Right forelimb (tissue), 1 donor: Measurements from ENCODE around the gene HACE1.
"Not testable (repeated sequence)": the region's sequence is repeated elsewhere in the genome, so short reads cannot be mapped to it uniquely, and the experiment has no call there.

Experiments used
- DNase-seq: peaks from one replicate; pipeline ENCODE4 v3.0.0-alpha.2; 2018

The HACE1 gene

DNA sequence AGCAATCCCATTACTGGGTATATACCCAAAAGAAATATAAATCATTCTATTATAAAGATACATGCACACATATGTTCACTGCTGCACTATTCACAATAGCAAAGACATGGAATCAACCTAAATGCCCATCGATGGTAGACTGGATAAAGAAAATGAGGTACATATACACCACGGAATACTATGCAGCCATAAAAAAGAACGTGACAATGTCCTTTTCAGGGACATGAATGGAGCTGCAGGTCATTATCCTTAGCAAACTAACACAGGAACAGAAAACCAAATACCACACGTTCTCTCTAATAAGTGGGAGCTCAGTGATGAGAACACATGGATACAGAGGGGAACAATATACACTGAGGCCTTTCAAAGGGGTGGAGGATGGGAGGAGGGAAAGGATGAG, 38.9 kb downstream of the HACE1 start:
- not testable (repeated sequence) for DNase-seq

DNA sequence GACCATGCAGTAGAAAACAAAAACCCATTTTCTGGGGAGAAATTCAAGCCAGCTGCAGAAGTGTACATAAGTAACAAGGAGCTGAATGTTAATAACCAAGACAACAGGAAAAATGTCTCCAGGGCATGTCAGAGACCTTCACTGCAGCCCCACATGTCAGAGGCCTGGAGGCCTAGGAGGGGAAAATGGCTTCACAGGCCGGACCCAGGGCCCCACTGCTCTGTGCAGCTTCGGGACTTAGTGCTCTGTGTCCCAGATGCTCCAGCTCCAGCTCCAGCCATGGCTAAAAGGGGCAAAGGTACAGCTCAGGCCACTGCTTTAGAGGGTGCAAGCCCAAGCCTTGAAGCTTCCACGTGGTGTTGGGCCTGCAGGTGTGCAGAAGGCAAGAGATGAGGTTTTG, 43.6 kb downstream of the HACE1 start:
- no peak for DNase-seq

DNA sequence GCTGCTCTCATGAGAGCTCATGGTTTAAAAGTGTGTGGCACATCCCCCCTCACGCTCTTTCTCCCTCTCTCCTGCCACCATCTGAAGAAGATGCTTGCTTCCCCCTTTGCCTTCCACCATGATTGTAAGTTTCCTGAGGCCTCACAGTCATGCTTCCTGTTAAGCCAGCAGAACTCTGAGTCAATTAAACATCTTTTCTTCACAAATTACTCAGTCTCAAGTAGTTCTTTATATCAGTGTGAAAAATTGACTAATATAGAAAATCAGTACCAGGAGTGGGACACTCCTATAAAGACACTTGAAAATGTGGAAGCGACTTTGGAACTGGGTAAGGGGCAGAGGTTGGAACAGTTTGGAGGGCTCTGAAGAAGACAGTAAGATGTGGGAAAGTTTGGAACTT, 45.0 kb downstream of the HACE1 start:
- DNase-seq, result no peak

DNA sequence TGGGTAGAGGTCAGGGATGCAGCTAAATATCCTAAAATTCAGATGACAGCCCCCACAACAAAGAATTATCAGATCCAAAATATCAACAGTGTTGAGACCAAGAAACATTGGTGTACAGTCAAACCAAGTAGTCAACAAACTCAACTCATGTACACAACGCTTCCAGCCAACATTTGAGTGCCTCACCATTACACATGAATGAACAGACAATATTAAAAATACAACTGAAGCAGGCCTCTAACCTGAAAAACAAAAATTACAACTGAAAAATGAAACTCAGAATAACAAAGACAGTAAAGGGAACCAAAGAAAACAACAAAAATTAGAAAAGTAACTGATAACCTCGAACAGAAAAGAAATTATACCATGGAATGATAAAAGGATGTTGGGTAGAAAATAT, 46.2 kb downstream of the HACE1 start:
- no peak for DNase-seq

DNA sequence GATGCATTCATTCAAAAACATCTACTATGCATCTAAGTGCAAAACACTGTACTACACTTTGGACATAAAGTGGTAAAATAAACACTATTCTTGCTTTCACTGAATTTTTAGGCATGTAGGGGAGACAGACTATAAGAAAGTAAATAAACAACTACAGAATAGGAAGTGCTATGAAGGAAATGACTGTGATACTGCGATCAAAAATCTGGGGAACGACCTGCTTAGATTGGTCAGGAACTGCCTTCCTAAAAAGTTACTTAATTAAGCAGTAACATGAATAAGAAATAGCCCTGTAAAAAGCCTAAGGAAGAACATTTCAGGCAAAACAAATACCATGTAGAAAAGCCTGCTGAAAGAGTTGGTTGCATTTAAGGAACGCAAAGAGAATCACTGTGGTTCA, 50.6 kb downstream of the HACE1 start:
- DNase-seq, result no peak

DNA sequence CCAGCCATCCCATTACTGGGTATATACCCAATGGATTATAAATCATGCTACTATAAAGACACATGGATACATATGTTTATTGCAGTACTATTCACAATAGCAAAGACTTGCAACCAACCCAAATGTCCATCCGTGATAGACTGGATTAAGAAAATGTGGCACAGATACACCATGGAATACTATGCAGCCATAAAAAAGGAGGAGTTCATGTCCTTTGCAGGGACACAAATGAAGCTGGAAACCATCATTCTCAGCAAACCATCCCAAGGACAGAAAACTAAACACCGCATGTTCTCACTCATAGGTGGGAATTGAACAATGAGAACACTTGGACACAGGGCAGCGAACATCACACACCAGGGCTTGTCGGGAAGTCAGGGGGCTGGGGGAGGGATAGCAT, 54.4 kb downstream of the HACE1 start:
- not testable (repeated sequence) for DNase-seq

DNA sequence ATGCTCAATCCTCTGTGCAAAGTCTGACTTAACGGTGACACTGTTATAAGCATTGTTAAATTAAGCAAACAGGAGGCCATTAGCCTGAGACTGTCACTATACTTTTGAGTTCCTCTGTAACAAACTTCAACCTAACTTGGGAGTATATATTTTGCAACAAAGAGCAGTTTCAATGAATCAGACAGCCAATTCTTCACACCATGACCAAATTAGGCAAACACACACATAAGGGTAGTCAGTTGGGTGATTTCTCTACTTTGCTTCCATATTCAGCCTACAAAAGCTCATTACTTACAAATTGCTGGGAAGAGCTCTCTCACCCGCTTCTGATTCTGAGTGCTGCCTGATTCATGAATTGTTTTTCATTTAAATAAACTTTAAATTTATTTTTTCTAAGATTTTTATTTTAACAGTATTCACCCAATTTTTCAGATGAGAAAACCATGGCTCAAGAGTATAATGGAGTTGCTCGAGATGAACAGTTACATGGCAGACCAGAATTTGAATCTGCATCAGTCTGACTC, 60.5 kb downstream of the HACE1 start:
- no peak for DNase-seq

DNA sequence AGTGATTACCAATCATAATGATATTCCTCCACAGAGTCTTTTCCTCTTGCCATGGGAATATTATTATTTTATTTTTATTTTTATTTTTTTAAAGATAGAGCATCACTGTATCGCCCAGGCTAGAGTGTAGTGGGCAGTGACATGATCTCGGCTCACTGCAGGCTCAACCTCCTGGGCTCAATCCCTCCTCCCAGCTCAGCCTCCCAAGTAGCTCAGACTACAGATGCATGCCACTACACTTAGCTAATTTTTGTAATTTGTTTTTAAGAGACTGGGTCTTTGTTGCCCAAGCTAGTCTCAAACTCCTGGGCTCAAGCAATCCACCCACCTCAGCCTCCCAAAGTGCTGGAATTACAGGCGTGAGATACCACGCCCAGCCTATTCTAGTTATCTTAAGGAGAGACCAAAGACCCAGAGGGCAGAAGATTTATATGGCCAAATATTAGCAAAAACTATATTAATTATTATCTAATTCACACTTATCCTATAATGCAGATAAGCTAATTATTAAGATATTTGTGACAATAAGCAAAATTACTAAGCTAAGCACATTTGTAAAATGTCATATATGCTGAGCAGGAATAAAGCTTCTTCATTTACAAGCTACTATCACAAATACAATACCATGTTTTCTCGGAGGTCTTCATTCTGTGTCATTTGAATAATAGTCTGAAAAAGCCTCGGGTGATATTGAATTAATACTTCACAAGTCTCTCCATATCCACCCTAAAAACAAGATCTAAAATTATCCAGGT, 63.5 kb downstream of the HACE1 start:
- DNase-seq, result no peak

DNA sequence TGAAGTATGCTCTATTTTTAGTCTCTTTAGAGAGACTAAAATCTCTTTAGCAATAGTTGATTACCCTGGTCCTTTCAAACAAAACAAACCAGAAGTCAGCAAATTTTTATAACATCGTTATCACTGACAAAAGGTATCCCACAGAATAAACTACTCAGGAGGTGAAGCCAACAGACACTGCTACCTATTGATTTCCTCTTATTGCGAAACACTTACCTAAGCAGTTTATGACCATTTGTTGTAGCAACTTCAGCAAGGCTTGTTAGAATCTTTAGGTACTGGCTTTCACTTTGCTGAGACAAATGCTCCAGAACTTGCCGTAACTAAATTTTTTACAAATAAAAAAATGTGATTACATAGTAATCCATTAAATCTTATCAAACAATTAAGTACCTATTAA, 64.4 kb downstream of the HACE1 start:
- DNase-seq, result no peak

DNA sequence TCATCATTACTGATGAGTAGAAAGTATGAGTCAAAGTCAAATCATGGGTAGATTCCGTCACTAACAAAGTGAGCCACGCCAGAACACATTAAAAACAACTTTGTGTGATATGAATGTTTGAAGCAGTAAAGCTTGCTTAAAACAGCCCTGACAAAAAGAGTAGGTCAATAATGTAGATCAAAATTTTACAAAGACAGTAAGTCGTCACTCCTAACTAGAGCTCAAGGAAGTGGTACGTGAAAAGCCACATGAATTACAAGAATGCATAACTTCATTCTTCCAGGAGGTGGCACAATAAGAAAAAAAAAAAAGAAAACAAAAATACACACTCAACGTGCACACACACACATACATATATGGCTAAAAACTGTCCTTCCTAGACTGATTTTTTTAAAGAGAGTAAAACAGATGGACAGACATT, 69.9 kb downstream of the HACE1 start:
- DNase-seq, result no peak

DNA sequence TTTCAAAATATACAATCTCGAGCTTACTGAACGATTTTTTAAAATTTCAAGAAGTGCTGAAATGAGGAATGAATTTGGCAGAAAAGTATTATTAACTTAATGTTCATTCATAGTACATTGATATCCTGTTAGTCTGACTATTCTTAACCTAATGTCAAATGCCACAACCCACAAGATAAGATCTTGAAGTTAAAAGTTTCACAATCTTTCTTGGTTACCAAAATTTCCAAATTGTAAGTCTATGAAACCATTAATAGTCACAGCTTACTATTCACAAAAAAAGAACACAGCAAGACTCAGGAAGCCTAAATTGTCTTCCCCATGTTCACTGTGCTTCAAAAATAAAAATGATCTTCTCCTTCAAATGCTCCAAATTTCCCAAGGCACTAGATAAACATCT, 71.3 kb downstream of the HACE1 start:
- no peak for DNase-seq

DNA sequence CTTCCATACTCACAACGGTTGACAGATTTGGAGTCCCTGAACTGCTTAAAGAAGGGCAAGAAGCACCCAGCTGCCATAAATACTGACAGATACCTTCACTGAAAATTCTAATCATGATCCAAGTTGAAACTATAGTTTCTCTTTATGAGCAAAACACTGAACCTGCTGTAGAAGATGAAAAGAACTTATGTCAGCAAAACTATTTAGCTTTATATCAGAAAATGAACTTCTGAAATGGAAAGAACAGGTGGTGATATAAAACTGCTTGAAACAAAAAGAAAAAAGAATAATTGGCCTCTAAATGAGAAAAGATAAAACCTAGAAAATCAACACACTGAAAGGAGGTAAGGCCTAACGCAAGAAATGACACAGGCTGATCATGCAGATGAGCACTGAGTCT, 72.4 kb downstream of the HACE1 start:
- DNase-seq, result no peak

DNA sequence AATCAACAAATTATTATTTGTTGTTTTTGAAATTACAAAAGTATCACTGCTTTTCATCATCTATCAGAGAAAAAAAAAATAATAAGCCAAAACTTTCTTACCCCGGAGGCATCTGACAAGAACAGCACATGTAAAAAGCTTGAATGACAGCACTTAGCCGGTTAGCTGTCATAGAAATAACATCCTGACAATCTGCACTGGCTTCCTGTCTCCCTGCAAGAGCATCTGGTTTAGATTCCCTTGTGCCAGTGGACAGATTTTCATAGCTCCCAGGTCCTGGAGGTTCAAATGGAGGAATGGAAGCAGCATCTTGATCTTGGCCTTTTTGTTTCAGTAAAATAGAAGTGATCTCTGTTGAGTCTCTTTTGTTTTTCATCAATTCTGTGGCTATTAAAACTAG, 74.8 kb downstream of the HACE1 start:
- DNase-seq, result no peak

DNA sequence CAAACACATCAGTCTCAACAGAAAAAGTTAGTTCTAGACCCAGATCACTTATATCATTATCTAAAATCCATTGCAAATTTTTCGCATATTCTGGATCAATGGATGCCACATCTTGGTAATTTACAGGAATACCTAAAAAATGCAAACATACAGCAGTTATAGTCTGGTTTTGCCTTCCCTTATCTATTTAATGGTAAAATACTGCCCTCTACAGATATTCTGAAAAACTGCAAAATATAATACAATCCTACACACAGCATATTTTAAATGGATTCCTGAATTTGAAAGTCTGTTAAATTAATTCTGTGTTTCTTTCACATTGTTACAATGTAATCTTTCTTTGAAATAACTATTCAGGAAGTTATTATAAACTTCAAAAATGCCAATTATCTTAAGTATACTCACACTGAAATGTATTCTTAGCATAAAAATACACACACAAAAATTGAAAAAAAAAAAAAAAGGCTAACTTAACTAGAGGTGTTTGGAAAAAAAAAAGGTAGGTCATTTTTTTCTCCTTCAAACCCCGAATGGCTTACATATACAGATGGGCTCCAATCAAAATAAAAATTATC, 88.4 kb downstream of the HACE1 start:
- no peak for DNase-seq

DNA sequence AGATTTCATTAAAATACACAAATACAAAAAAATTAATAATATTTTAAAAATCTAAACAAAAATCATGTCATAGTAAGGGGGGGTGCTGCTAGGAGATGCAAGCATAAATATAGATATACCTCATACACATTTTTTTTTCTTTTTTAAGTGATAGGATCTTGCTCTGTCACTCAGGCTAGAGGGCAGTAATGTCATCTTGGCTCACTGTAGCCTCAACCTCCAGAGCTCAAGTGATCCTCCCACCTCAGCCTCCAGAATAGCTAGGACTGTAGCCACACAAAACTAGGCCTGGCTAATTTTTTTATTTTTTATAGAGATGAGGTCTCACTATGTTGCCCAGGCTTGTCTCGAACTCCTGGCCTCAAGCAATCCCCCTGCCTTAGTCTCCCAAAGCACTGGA, 90.8 kb downstream of the HACE1 start:
- DNase-seq, result no peak

DNA sequence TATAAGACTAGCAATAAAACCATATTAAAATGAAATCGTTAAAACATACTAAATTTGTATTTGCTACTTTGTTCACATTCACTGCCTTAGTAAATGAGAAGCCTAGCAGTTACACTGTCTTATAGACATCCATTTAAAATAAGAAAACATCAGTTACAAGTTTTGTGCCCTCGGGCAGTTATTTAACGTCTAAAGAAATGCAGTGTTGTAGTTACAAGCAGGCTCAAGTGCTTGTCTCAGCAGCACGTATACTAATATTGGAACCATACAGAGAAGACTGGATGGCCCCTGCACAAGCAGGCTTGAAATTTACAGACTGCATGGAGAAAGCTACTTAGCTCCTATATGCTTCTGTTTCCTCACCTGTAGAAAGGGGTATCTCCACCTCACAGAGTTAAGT, 93.1 kb downstream of the HACE1 start:
- DNase-seq, result no peak

DNA sequence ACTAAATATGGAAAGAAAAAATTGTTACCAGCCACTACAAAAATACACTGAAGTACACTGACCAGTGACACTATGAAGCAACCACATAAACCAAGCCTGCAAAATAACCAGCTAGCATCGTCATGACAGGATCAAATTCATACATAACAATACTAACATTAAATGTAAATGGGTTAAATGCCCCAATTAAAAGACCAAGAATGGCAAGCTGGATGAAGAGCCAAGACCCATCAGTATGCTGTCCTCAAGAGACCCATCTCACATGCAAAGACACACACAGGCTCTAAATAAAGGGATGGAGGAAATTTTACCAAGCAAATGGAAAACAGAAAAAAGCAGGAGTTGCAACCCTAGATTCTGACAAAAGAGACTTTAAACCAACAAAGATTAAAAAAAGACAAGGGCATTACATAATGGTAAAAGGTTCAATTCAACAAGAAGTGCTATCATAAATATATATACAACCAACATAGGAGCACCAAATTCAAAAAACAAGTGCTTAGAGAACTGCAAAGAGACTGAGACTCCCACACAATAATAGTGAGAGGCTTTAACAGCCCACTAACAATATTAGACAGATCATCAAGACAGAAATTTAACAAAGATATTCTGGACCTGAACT, 104.8 kb downstream of the HACE1 start:
- no peak for DNase-seq

DNA sequence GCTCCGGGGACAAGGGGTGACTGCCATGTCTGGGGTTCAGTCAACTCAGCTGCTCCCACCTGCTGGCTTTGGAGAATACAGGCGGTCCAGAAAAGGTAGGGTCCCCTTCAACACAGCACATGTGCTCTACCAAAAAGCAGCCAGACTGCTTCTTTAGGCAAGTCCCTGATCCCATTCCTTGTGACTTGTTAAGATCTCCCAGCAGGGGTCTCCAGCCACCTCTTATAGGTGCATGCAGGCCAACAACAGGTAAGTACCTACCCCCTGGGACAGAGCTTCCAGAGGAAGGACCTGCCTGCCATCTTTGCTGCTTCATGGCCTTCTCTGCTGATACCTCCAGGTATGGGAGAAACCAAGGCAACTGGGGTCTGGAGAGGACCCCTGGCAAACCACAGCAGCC, 106.5 kb downstream of the HACE1 start:
- DNase-seq, result no peak

DNA sequence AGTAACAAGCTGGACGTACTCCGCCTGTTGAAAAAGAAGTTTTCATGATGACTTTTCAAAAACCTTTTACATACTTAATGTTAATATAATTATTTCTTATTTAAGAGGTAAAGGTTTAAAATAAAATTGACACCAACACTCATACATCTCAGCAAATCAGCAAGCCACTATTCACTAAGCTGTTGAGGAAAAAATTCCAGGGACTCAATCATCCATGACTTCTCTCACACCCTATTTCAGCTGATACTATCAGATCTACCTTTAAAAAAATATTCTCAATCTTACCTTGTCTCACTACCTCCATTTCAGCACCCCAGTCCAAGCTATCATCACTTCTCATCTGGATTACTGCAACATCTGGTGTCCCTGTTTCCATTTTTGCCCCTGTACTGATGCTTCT, 109.3 kb downstream of the HACE1 start:
- no peak for DNase-seq

DNA sequence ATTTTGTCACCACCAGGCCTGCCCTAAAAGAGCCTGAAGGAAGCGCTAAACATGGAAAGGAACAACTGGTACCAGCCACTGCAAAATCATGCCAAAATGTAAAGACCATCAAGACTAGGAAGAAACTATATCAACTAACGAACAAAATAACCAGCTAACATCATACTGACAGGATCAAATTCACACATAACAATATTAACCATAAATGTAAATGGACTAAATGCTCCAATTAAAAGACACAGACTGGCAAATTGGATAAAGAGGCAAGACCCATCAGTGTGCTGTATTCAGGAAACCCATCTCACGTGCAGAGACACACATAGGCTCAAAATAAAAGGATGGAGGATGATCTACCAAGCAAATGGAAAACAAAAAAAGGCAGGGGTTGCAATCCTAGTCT, 120.6 kb downstream of the HACE1 start:
- not testable (repeated sequence) for DNase-seq

DNA sequence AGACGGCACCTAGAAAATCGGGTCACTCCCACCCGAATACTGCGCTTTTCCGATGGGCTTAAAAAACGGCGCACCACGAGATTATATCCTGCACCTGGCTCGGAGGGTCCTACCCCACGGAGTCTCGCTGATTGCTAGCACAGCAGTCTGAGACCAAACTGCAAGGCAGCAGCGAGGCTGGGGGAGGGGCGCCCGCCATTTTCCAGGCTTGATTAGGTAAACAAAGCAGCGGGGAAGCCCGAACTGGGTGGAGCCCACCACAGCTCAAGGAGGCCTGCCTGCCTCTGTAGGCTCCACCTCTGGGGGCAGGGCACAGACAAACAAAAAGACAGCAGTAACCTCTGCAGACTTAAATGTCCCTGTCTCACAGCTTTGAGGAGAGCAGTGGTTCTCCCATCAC, 122.2 kb downstream of the HACE1 start:
- DNase-seq, result not testable (repeated sequence)

DNA sequence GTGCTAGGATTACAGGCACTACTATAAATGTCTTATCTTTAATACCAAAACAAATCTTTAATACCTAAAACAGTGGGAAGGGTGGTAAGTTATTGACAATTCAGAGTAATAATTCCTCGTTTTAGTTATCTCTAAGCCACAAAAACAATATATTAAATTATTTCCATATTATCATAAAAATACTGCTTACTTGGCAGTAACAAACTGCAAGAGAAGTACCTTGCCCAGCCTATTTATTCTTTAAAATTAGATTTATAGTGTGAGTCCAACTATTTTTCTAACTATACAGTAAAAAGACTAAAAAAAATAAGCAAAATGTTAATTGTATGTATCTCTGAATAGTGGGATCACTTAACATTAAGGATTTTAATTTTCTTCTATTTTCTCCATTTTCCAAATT, 123.2 kb downstream of the HACE1 start:
- DNase-seq, result no peak

DNA sequence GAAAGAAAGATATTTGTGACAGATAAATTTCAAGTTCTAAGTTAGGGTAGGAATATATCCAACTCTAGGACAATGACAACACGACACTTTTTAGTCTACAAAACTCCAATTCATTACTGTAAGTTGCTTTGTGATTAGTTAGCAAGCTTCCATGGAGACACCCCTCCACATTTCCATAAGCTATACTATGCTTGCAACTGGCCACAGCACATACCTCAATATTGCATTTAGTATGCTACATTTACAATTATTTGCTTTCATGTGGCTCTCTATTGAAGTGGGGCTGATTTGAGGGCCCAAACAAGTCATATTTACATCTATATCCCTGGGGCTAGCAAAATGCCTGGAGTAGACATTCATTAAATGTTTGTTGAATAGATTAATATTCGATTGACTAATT, 129.3 kb downstream of the HACE1 start:
- DNase-seq, result no peak

DNA sequence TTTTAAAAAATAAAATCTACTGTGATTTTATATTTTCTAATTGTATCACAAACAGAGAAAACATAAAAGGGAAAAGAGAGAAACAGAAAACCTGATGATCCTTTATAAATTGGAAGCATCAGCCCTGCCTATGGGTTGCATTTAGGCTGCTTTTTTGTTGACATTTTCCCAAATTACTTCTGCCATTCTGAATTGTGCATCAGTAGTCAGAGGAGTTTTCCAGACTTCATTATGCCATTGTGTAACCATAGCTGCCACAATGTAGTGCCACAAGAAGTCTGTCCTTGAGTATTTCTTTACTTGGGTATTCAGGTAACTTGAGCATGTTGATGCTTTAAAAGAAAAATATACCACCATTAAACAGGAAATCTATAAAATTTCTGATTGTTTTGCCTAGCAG, 130.3 kb downstream of the HACE1 start:
- no peak for DNase-seq
